CD14-positive monocyte (primary cell): ENCODE measurements around the gene NAA35. TPM values are rescaled to one million over a fixed set of nuclear protein-coding genes. Genes with fewer than 3 reads are reported as not detected.
A peak's percentile ranks its signal among the peaks of the same experiment; 100 is the strongest.

Source experiments
- DNase-seq, 3 donors: peaks; one replicate each; pipeline ENCODE4 v3.0.0-alpha.2; 2011 to 2022
- H2AFZ ChIP-seq: 2 replicates; pipeline ENCODE4 v1.6.0; 2012; ENCODE audit warnings: mild to moderate bottlenecking, low read depth, low read length, inconsistent platforms; ENCODE audit not compliant: insufficient read depth, poor library complexity, severe bottlenecking
- H3K27ac ChIP-seq, 2 donors: 1 replicate in 1 of 2; 2 replicates in 1 of 2; pipeline ENCODE4 v1.5.1; 2012 to 2013; ENCODE audit warnings: low read length in 2 of 2, control low read depth in 1 of 2, inconsistent platforms in 1 of 2, low read depth in 1 of 2, mild to moderate bottlenecking in 1 of 2
- H3K27me3 ChIP-seq, 2 donors: one replicate each; pipeline versions ENCODE4 v1.6.0 to v1.6.1; 2011 to 2013; ENCODE audit warnings: low read length in 2 of 2; ENCODE audit not compliant: control insufficient read depth in 2 of 2, insufficient read depth in 2 of 2
- H3K36me3 ChIP-seq, 2 donors: replicated peaks in 1 of 2; 1 replicate in 1 of 2; 2 replicates in 1 of 2; pipeline versions ENCODE4 v1.5.1 to v1.6.1; 2012 to 2013; ENCODE audit warnings: low read length in 2 of 2, control low read depth in 1 of 2, inconsistent platforms in 1 of 2, mild to moderate bottlenecking in 1 of 2; ENCODE audit not compliant: insufficient read depth in 2 of 2, control insufficient read depth in 1 of 2
- H3K4me1 ChIP-seq, 2 donors: 1 replicate in 1 of 2; 2 replicates in 1 of 2; pipeline versions ENCODE4 v1.5.1 to v1.6.1; 2012 to 2013; ENCODE audit warnings: low read length in 2 of 2, control low read depth in 1 of 2, inconsistent platforms in 1 of 2, mild to moderate bottlenecking in 1 of 2, moderate library complexity in 1 of 2; ENCODE audit not compliant: insufficient read depth in 2 of 2, control insufficient read depth in 1 of 2
- H3K4me2 ChIP-seq: replicated peaks from 2 replicates; pipeline ENCODE3; 2012; ENCODE audit warnings: low read length, moderate library complexity, mild to moderate bottlenecking; ENCODE audit not compliant: poor library complexity, severe bottlenecking; ENCODE audit errors: extremely low read depth
- H3K4me3 ChIP-seq, 3 experiments: fragments of 200-600 bp in 1 of 3; sonication (generic) in 1 of 3; replicated peaks in 1 of 3; 1 replicate in 2 of 3; 2 replicates in 1 of 3; pipeline ENCODE4 v1.5.1; 2011 to 2013; ENCODE audit warnings: low read length in 3 of 3, mild to moderate bottlenecking in 3 of 3, control low read depth in 2 of 3, low read depth in 2 of 3, inconsistent platforms in 1 of 3, moderate library complexity in 1 of 3
- H3K79me2 ChIP-seq: 2 replicates; pipeline ENCODE4 v1.6.0; 2012; ENCODE audit warnings: mild to moderate bottlenecking, control low read depth, inconsistent platforms, low read length, moderate library complexity; ENCODE audit not compliant: insufficient read depth
- H3K9ac ChIP-seq: 2 replicates; pipeline ENCODE4 v1.6.0; 2017; ENCODE audit warnings: low read length, mild to moderate bottlenecking; ENCODE audit not compliant: insufficient read depth, poor library complexity, severe bottlenecking
- H3K9me3 ChIP-seq, 2 donors: replicated peaks in 1 of 2; 1 replicate in 1 of 2; 2 replicates in 1 of 2; pipeline versions ENCODE4 v1.5.1 to v1.6.1; 2012 to 2013; ENCODE audit warnings: low read length in 2 of 2, control low read depth in 1 of 2; ENCODE audit not compliant: control insufficient read depth in 1 of 2, insufficient read depth in 1 of 2
- H4K20me1 ChIP-seq: 2 replicates; pipeline ENCODE4 v1.6.0; 2012; ENCODE audit warnings: mild to moderate bottlenecking, low read length, control low read depth, moderate library complexity; ENCODE audit not compliant: insufficient read depth
- H3K27ac Mint-ChIP-seq, 7 donors: one replicate each; pipeline ENCODE4 v1.8.0; 2020; ENCODE audit warnings: mild to moderate bottlenecking in 7 of 7, mixed read lengths in 7 of 7, moderate library complexity in 6 of 7, inconsistent platforms in 2 of 7
- H3K27me3 Mint-ChIP-seq, 3 donors: one replicate each; pipeline ENCODE4 v1.8.0; 2021 to 2022; ENCODE audit warnings: low read depth in 3 of 3, mild to moderate bottlenecking in 3 of 3, mixed read lengths in 3 of 3, moderate library complexity in 3 of 3, inconsistent platforms in 1 of 3
- H3K36me3 Mint-ChIP-seq, 2 donors: one replicate each; pipeline ENCODE4 v1.8.0; 2020; ENCODE audit warnings: mixed read lengths in 2 of 2, inconsistent platforms in 1 of 2, mild to moderate bottlenecking in 1 of 2
- H3K4me1 Mint-ChIP-seq: one replicate; pipeline ENCODE4 v1.8.0; 2020; ENCODE audit warnings: mild to moderate bottlenecking, mixed read lengths
- H3K4me3 Mint-ChIP-seq, 2 donors: one replicate each; pipeline ENCODE4 v1.8.0; 2020; ENCODE audit warnings: mild to moderate bottlenecking in 2 of 2, mixed read lengths in 2 of 2, moderate library complexity in 1 of 2
- H3K9me3 Mint-ChIP-seq, 7 donors: one replicate each; pipeline ENCODE4 v1.8.0; 2020 to 2022; ENCODE audit warnings: mixed read lengths in 7 of 7, mild to moderate bottlenecking in 6 of 7, moderate library complexity in 6 of 7, inconsistent platforms in 2 of 7
- WGBS: methylation state at CpG from one replicate; pipeline ENCODE4 v1.1.5; 2013; ENCODE audit warnings: missing lambda C conversion rate; ENCODE audit not compliant: insufficient coverage; 5-methylcytosine and 5-hydroxymethylcytosine counted together
- intact Hi-C, 2 donors: fragments of 100-400 bp; cut with micrococcal nuclease; formaldehyde crosslinking; loops; one replicate each; pipeline versions ENCODE4 v1.15.0 to v1.15.1; 2023
- polyA plus RNA-seq, 3 donors: library from polyadenylated mRNA; depleted of rRNA in 1 of 3; unstranded in 2 of 3; stranded (reverse) in 1 of 3; fragments of 300-500 nt in 2 of 3; fragments of >200 nt in 1 of 3; fragmentation: Illumina TruSeq in 2 of 3; gene quantifications; 1 replicate in 2 of 3; 2 replicates in 1 of 3; pipeline ENCODE4 v1.2.3, GENCODE V29; 2012 to 2021
- TF ChIP-seq, protein P1 (sequence below): fragments of 200-600 bp; IDR thresholded peaks from one replicate; pipeline ENCODE4 v1.8.0; 2022; ENCODE audit warnings: antibody characterized with exemption, mild to moderate bottlenecking

Gene NAA35
- polyA plus RNA-seq, 3 donors: 4.4 to 8.7 (median 5.6) TPM

DNA sequence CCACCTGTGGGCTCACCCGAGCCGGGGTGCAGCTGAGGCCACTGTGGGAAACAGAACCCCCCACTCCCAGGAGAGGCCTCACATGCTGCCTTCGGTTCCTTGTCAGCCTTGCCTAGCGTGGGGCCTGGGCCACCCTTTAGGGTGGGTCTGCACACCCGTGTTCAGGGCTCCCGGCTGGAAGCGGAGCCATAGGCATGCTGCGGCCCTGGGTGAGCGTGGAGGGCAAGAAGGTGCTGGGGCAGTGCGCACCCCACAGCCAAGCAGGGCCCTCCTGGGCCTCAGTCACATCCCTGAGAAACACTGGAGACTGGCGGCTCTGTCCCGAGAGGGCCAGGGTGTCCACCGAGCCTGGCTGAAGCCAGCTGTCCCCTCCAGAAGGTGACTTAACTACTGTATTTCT is 116.5 kb downstream of the NAA35 start:
- no peak for DNase-seq
- no peak overlapping the region for H3K4me3 ChIP-seq
- H3K36me3 ChIP-seq: no peaks in the 10 kb centered on the region
- peaks cover 0 to under 1% (median 0%) of the 10 kb centered on the region in 3 donors for H3K27me3 Mint-ChIP-seq
- H3K36me3 Mint-ChIP-seq: peaks cover 6 to 11% of the 10 kb centered on the region in 2 donors
- no peak overlapping the region for H3K4me2 ChIP-seq
- H3K4me1 Mint-ChIP-seq: peaks cover 28% of the 10 kb centered on the region
- intact Hi-C loops: no loop called here
- H4K20me1 ChIP-seq: no peaks in the 10 kb centered on the region
- no peaks in the 10 kb centered on the region for H3K9me3 ChIP-seq
- TF ChIP-seq, protein P1, sequence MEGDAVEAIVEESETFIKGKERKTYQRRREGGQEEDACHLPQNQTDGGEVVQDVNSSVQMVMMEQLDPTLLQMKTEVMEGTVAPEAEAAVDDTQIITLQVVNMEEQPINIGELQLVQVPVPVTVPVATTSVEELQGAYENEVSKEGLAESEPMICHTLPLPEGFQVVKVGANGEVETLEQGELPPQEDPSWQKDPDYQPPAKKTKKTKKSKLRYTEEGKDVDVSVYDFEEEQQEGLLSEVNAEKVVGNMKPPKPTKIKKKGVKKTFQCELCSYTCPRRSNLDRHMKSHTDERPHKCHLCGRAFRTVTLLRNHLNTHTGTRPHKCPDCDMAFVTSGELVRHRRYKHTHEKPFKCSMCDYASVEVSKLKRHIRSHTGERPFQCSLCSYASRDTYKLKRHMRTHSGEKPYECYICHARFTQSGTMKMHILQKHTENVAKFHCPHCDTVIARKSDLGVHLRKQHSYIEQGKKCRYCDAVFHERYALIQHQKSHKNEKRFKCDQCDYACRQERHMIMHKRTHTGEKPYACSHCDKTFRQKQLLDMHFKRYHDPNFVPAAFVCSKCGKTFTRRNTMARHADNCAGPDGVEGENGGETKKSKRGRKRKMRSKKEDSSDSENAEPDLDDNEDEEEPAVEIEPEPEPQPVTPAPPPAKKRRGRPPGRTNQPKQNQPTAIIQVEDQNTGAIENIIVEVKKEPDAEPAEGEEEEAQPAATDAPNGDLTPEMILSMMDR: no peak
- H3K4me3 Mint-ChIP-seq: no peak overlapping the region
- no peak overlapping the region for H2AFZ ChIP-seq
- no peaks in the 10 kb centered on the region for H3K27me3 ChIP-seq
- H3K9ac ChIP-seq: no peak overlapping the region
- 97% methylated on average over 11 of the region's 13 CpGs for WGBS
- H3K27ac Mint-ChIP-seq: no peak overlapping the region
- no peaks in the 10 kb centered on the region for H3K9me3 Mint-ChIP-seq
- H3K27ac ChIP-seq: no peak overlapping the region
- H3K4me1 ChIP-seq: peaks cover 24 to 27% of the 10 kb centered on the region in 2 donors
- H3K79me2 ChIP-seq: no peaks in the 10 kb centered on the region

DNA sequence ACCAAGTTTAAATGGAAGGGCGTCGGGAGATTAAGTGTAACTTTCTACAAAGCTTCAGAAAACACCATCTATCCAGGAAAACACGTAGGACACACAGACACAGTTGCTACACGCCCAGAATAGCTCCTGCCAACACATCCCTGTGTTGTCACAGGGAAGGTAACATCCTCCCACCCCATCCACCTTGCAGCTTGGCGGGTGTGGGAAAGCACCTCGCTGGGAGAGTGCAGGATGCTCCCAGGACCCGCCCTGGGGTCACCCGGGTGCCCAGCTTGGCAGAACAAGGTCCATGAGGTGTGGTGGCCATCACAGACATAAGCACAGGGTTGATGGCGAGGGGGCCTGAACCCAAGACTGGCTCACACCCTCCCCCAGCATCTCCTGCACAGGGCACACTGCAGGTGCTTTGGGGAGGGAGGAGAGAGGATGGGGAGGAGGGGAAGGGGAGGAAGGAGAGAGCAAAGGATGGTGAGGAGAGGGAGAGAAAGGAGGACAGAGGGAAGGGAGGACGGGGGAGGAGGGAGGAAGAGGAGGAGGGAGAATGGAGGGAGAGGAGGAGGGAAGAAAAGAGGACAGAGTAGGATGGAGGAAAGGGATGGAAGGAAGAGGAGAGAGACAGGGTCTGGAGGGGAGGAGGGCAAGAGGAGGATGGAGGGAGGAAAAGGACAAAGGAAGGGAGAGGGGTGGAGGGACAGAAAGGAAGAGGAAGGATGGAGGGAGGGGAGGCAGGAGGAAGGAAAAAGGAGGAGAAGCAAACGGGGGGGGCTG is 121.2 kb downstream of the NAA35 start:
- peaks cover 5 to 11% of the 10 kb centered on the region in 2 donors for H3K36me3 Mint-ChIP-seq
- no peaks in the 10 kb centered on the region for H4K20me1 ChIP-seq
- H3K9ac ChIP-seq: no peak overlapping the region
- peak overlapping the region in 1 of 3 experiments; percentile 49 for H3K4me3 ChIP-seq
- no peaks in the 10 kb centered on the region for H3K9me3 ChIP-seq
- H3K27me3 ChIP-seq: no peaks in the 10 kb centered on the region
- peak overlapping the region; percentile 52 for H3K4me2 ChIP-seq
- peak overlapping the region; percentile 16 to 73 for H3K27ac ChIP-seq
- TF ChIP-seq, protein P1: no peak
- H3K27me3 Mint-ChIP-seq: no peaks in the 10 kb centered on the region
- H3K36me3 ChIP-seq: no peaks in the 10 kb centered on the region
- DNase-seq: no peak
- no peaks in the 10 kb centered on the region for H3K79me2 ChIP-seq
- intact Hi-C loops: no loop called here
- H3K4me1 Mint-ChIP-seq: peaks cover 72% of the 10 kb centered on the region
- no peak overlapping the region for H3K4me3 Mint-ChIP-seq
- 71% methylated on average over 6 of the region's 11 CpGs for WGBS
- no peak overlapping the region for H2AFZ ChIP-seq
- no peaks in the 10 kb centered on the region for H3K9me3 Mint-ChIP-seq
- peaks cover 55 to 56% of the 10 kb centered on the region in 2 donors for H3K4me1 ChIP-seq
- peak overlapping the region in 2 of 7 donors; percentile 52 to 74 for H3K27ac Mint-ChIP-seq
